CD4-positive, alpha-beta memory T cell (primary cell): ENCODE measurements around the gene MAGI2. TPM values are rescaled to one million over a fixed set of nuclear protein-coding genes. Genes with fewer than 3 reads are reported as not detected.

Source experiments
- CTCF ChIA-PET: fragments of 350-600 bp; sonication (Branson Sonifier 250); formaldehyde crosslinking; loops from one replicate; lab custom pipeline; 2021; ENCODE audit warnings: inconsistent platforms; ENCODE audit not compliant: partially characterized antibody; lab: Charles Lee
- POLR2A ChIA-PET: fragments of 350-600 bp; sonication (Branson Sonifier 250); formaldehyde crosslinking; loops from one replicate; lab custom pipeline; 2021; ENCODE audit not compliant: partially characterized antibody; lab: Charles Lee
- DNase-seq, 5 donors: peaks; one replicate each; pipeline versions ENCODE4 v3.0.0 to v3.0.0-alpha.2; 2020 to 2022; ENCODE audit warnings: mixed read lengths in 1 of 5
- H3K27ac ChIP-seq: one replicate; pipeline ENCODE4 v1.7.0; 2013; ENCODE audit warnings: low read depth, low read length
- H3K27me3 ChIP-seq: 2 replicates; pipeline ENCODE4 v1.7.0; 2013; ENCODE audit warnings: mild to moderate bottlenecking, low read length, moderate library complexity; ENCODE audit not compliant: insufficient read depth
- H3K36me3 ChIP-seq: 2 replicates; pipeline ENCODE4 v1.7.0; 2013; ENCODE audit warnings: mild to moderate bottlenecking, low read length, moderate library complexity; ENCODE audit not compliant: insufficient read depth
- H3K4me1 ChIP-seq: 2 replicates; pipeline ENCODE4 v1.7.0; 2013; ENCODE audit warnings: mild to moderate bottlenecking, low read length, moderate library complexity; ENCODE audit not compliant: insufficient read depth
- H3K4me3 ChIP-seq, 2 donors: one replicate each; pipeline ENCODE4 v1.7.0; 2013; ENCODE audit warnings: low read length in 2 of 2, mild to moderate bottlenecking in 1 of 2
- H3K9me3 ChIP-seq, 2 donors: one replicate each; pipeline ENCODE4 v1.7.0; 2013; ENCODE audit warnings: low read length in 2 of 2, control low read depth in 1 of 2; ENCODE audit not compliant: control insufficient read depth in 1 of 2
- H3K27ac Mint-ChIP-seq, 7 donors: one replicate each; pipeline ENCODE4 v1.8.0; 2020 to 2021; ENCODE audit warnings: mixed read lengths in 7 of 7, mild to moderate bottlenecking in 6 of 7, inconsistent platforms in 3 of 7, moderate library complexity in 3 of 7
- H3K27me3 Mint-ChIP-seq, 2 donors: one replicate each; pipeline ENCODE4 v1.8.0; 2020 to 2021; ENCODE audit warnings: mixed read lengths in 2 of 2
- H3K36me3 Mint-ChIP-seq, 2 donors: one replicate each; pipeline ENCODE4 v1.8.0; 2020 to 2021; ENCODE audit warnings: mixed read lengths in 2 of 2, inconsistent platforms in 1 of 2, mild to moderate bottlenecking in 1 of 2
- H3K4me1 Mint-ChIP-seq, 4 donors: one replicate each; pipeline ENCODE4 v1.8.0; 2020 to 2021; ENCODE audit warnings: mixed read lengths in 4 of 4, mild to moderate bottlenecking in 1 of 4
- H3K4me3 Mint-ChIP-seq, 8 donors: one replicate each; pipeline ENCODE4 v1.8.0; 2020 to 2021; ENCODE audit warnings: mixed read lengths in 8 of 8, mild to moderate bottlenecking in 7 of 8, moderate library complexity in 6 of 8, inconsistent platforms in 3 of 8
- H3K9me3 Mint-ChIP-seq, 8 donors: one replicate each; pipeline ENCODE4 v1.8.0; 2020 to 2021; ENCODE audit warnings: mixed read lengths in 8 of 8, mild to moderate bottlenecking in 5 of 8, inconsistent platforms in 3 of 8, moderate library complexity in 1 of 8
- intact Hi-C: fragments of 100-400 bp; cut with micrococcal nuclease; formaldehyde crosslinking; loops from one replicate; pipeline ENCODE4 v1.15.1; 2023
- polyA plus RNA-seq, 2 donors: library from polyadenylated mRNA; unstranded; fragments of 300-500 nt; fragmentation: Illumina TruSeq; gene quantifications; one replicate each; pipeline ENCODE4 v1.2.3, GENCODE V29; 2021
- total RNA-seq, 2 experiments: library from RNA; stranded (reverse); gene quantifications; one replicate each; pipeline ENCODE4 v1.2.3, GENCODE V29; 2021

The MAGI2 gene
- total and polyA plus RNA-seq, 4 experiments from 2014 or later, result 0.23 to 0.25 TPM; not detected in 2

GRCh38 chr7:78127009-78127408 lies 1326.5 kb downstream of the MAGI2 start:
- ChIA-PET CTCF (no interaction called here), POLR2A (no interaction called here)
- Mint-ChIP-seq H3K27me3 (peaks cover 4 to 7% of the 10 kb centered on the region in 2 donors), H3K4me1 (no peaks in the 10 kb centered on the region), H3K4me3 (no peak overlapping the region), H3K27ac (no peak overlapping the region), H3K9me3 (no peaks in the 10 kb centered on the region), H3K36me3 (no peaks in the 10 kb centered on the region)
- no peaks in the 10 kb centered on the region for H3K27me3 ChIP-seq
- no peak overlapping the region for H3K4me3 ChIP-seq
- H3K4me1 ChIP-seq, result no peaks in the 10 kb centered on the region
- no peaks in the 10 kb centered on the region for H3K9me3 ChIP-seq
- no peaks in the 10 kb centered on the region for H3K36me3 ChIP-seq
- DNase-seq, result no peak
- H3K27ac ChIP-seq, result no peak overlapping the region
- intact Hi-C loops, result no loop called here

GRCh38 chr7:78125884-78126283 lies 1327.6 kb downstream of the MAGI2 start:
- intact Hi-C loops, result no loop called here
- Histone ChIP-seq H3K27ac (no peak overlapping the region), H3K36me3 (no peaks in the 10 kb centered on the region), H3K27me3 (no peaks in the 10 kb centered on the region), H3K4me3 (no peak overlapping the region), H3K4me1 (no peaks in the 10 kb centered on the region), H3K9me3 (no peaks in the 10 kb centered on the region)
- peaks cover 4 to 7% of the 10 kb centered on the region in 2 donors for H3K27me3 Mint-ChIP-seq
- H3K4me1 Mint-ChIP-seq, result no peaks in the 10 kb centered on the region
- POLR2A ChIA-PET, result no interaction called here
- no peak overlapping the region for H3K4me3 Mint-ChIP-seq
- DNase-seq, result no peak
- no peaks in the 10 kb centered on the region for H3K9me3 Mint-ChIP-seq
- no peak overlapping the region for H3K27ac Mint-ChIP-seq
- CTCF ChIA-PET, result interaction anchor here (0.6 kb wide), 1 partner anchor 135 kb away, joined by 3 read pairs; no protein-coding TSS in a partner anchor
- no peaks in the 10 kb centered on the region for H3K36me3 Mint-ChIP-seq

GRCh38 chr7:78124216-78124615 lies 1329.3 kb downstream of the MAGI2 start:
- Mint-ChIP-seq H3K4me3 (no peak overlapping the region), H3K36me3 (no peaks in the 10 kb centered on the region), H3K27me3 (peaks cover 2 to 3% of the 10 kb centered on the region in 2 donors), H3K4me1 (no peaks in the 10 kb centered on the region), H3K27ac (no peak overlapping the region), H3K9me3 (no peaks in the 10 kb centered on the region)
- no peak for DNase-seq
- no peak overlapping the region for H3K27ac ChIP-seq
- H3K36me3 ChIP-seq, result no peaks in the 10 kb centered on the region
- ChIA-PET CTCF (interaction anchor here (1.0 kb wide), 1 partner anchor 23 kb away, joined by 5 read pairs; no protein-coding TSS in a partner anchor), POLR2A (no interaction called here)
- H3K4me3 ChIP-seq, result no peak overlapping the region
- no peaks in the 10 kb centered on the region for H3K27me3 ChIP-seq
- no peaks in the 10 kb centered on the region for H3K4me1 ChIP-seq
- intact Hi-C loops, result no loop called here
- no peaks in the 10 kb centered on the region for H3K9me3 ChIP-seq

GRCh38 chr7:78121888-78122287 lies 1331.6 kb downstream of the MAGI2 start:
- no peaks in the 10 kb centered on the region for H3K4me1 Mint-ChIP-seq
- DNase-seq, result no peak
- no peaks in the 10 kb centered on the region for H3K36me3 Mint-ChIP-seq
- no peaks in the 10 kb centered on the region for H3K4me1 ChIP-seq
- no peaks in the 10 kb centered on the region for H3K9me3 Mint-ChIP-seq
- H3K27me3 Mint-ChIP-seq, result peaks cover 5 to 7% of the 10 kb centered on the region in 2 donors
- no peaks in the 10 kb centered on the region for H3K9me3 ChIP-seq
- no peaks in the 10 kb centered on the region for H3K27me3 ChIP-seq
- ChIA-PET POLR2A (no interaction called here), CTCF (no interaction called here)
- no peak overlapping the region for H3K27ac Mint-ChIP-seq
- H3K27ac ChIP-seq, result no peak overlapping the region
- H3K36me3 ChIP-seq, result no peaks in the 10 kb centered on the region
- no peak overlapping the region for H3K4me3 ChIP-seq
- intact Hi-C loops, result no loop called here
- no peak overlapping the region for H3K4me3 Mint-ChIP-seq

GRCh38 chr7:78118470-78118869 lies 1335.0 kb downstream of the MAGI2 start:
- no peaks in the 10 kb centered on the region for H3K9me3 Mint-ChIP-seq
- Histone ChIP-seq H3K27me3 (peaks cover 3% of the 10 kb centered on the region), H3K27ac (no peak overlapping the region), H3K36me3 (no peaks in the 10 kb centered on the region), H3K4me3 (no peak overlapping the region), H3K9me3 (no peaks in the 10 kb centered on the region), H3K4me1 (no peaks in the 10 kb centered on the region)
- H3K4me1 Mint-ChIP-seq, result no peaks in the 10 kb centered on the region
- H3K27me3 Mint-ChIP-seq, result peaks cover 11 to 13% of the 10 kb centered on the region in 2 donors
- no peak for DNase-seq
- POLR2A ChIA-PET, result no interaction called here
- H3K27ac Mint-ChIP-seq, result no peak overlapping the region
- intact Hi-C loops, result no loop called here
- H3K36me3 Mint-ChIP-seq, result no peaks in the 10 kb centered on the region
- no peak overlapping the region for H3K4me3 Mint-ChIP-seq
- CTCF ChIA-PET, result no interaction called here

GRCh38 chr7:78115876-78116275 lies 1337.6 kb downstream of the MAGI2 start:
- H3K27ac Mint-ChIP-seq, result no peak overlapping the region
- CTCF ChIA-PET, result no interaction called here
- Histone ChIP-seq H3K27ac (no peak overlapping the region), H3K4me1 (no peaks in the 10 kb centered on the region), H3K27me3 (peaks cover 3% of the 10 kb centered on the region), H3K4me3 (no peak overlapping the region), H3K36me3 (no peaks in the 10 kb centered on the region), H3K9me3 (no peaks in the 10 kb centered on the region)
- no peaks in the 10 kb centered on the region for H3K9me3 Mint-ChIP-seq
- H3K4me1 Mint-ChIP-seq, result no peaks in the 10 kb centered on the region
- no peaks in the 10 kb centered on the region for H3K36me3 Mint-ChIP-seq
- no peak for DNase-seq
- POLR2A ChIA-PET, result no interaction called here
- no peak overlapping the region for H3K4me3 Mint-ChIP-seq
- intact Hi-C loops, result no loop called here
- H3K27me3 Mint-ChIP-seq, result peaks cover 21 to 27% of the 10 kb centered on the region in 2 donors

- no peaks in the 10 kb centered on the region for H3K4me1 ChIP-seq
- Mint-ChIP-seq H3K27me3 (peaks cover 22 to 28% of the 10 kb centered on the region in 2 donors), H3K27ac (no peak overlapping the region), H3K9me3 (no peaks in the 10 kb centered on the region), H3K36me3 (no peaks in the 10 kb centered on the region), H3K4me3 (no peak overlapping the region), H3K4me1 (no peaks in the 10 kb centered on the region)
- intact Hi-C loops, result no loop called here
- no peaks in the 10 kb centered on the region for H3K36me3 ChIP-seq
- H3K9me3 ChIP-seq, result no peaks in the 10 kb centered on the region
- H3K27me3 ChIP-seq, result peaks cover 3% of the 10 kb centered on the region
- no peak overlapping the region for H3K4me3 ChIP-seq
- POLR2A ChIA-PET, result no interaction called here
- CTCF ChIA-PET, result no interaction called here
- DNase-seq, result no peak
- H3K27ac ChIP-seq, result no peak overlapping the region
These were observed 1338.5 kb downstream of the MAGI2 start for GRCh38 chr7:78114993-78115392.

GRCh38 chr7:78112488-78112887 lies 1341.0 kb downstream of the MAGI2 start:
- no peak overlapping the region for H3K4me3 Mint-ChIP-seq
- no peak overlapping the region for H3K27ac ChIP-seq
- H3K36me3 Mint-ChIP-seq, result no peaks in the 10 kb centered on the region
- intact Hi-C loops, result no loop called here
- peaks cover 24 to 34% of the 10 kb centered on the region in 2 donors for H3K27me3 Mint-ChIP-seq
- POLR2A ChIA-PET, result no interaction called here
- peaks cover 3% of the 10 kb centered on the region for H3K27me3 ChIP-seq
- H3K9me3 Mint-ChIP-seq, result peaks cover 0 to 4% (median 1%) of the 10 kb centered on the region in 8 donors
- H3K4me1 ChIP-seq, result no peaks in the 10 kb centered on the region
- H3K27ac Mint-ChIP-seq, result no peak overlapping the region
- no peaks in the 10 kb centered on the region for H3K9me3 ChIP-seq
- H3K36me3 ChIP-seq, result no peaks in the 10 kb centered on the region
- H3K4me1 Mint-ChIP-seq, result no peaks in the 10 kb centered on the region
- CTCF ChIA-PET, result no interaction called here
- DNase-seq, result no peak
- H3K4me3 ChIP-seq, result no peak overlapping the region
